Mucosa of descending colon (tissue), 3 donors: ENCODE measurements around the gene C10orf67. TPM values are rescaled to one million over a fixed set of nuclear protein-coding genes. Genes with fewer than 3 reads are reported as not detected.

ENCODE experiments used
- ATAC-seq: fragments of 200-7000 bp; cut with Tn5 transposase; one replicate; pipeline ENCODE4 v1.9.1; 2020; ENCODE audit warnings: mild to moderate bottlenecking, moderate library complexity
- DNase-seq, 3 donors: peaks; one replicate each; pipeline ENCODE4 v3.0.0-alpha.2; 2020
- H3K36me3 ChIP-seq: fragments of 200-600 bp; one replicate; pipeline ENCODE4 v1.8.0; 2021; ENCODE audit warnings: low read depth, mild to moderate bottlenecking
- H3K4me1 ChIP-seq: fragments of 200-600 bp; one replicate; pipeline ENCODE4 v1.8.0; 2021; ENCODE audit warnings: low read depth, mild to moderate bottlenecking
- H3K4me3 ChIP-seq: fragments of 200-600 bp; one replicate; pipeline ENCODE4 v1.8.0; 2021; ENCODE audit warnings: mild to moderate bottlenecking
- H3K9me3 ChIP-seq: fragments of 200-600 bp; one replicate; pipeline ENCODE4 v1.8.0; 2021; ENCODE audit warnings: mild to moderate bottlenecking
- intact Hi-C, 2 donors: fragments of 100-400 bp; cut with DNase I in 1 of 2; cut with micrococcal nuclease in 1 of 2; formaldehyde crosslinking; loops; one replicate each; pipeline versions ENCODE4 v1.11.0 to v1.11.1; 2022; cut with DNase I, micrococcal nuclease
- total RNA-seq, 3 donors: library from RNA; stranded (reverse); fragmentation: NEBNext Ultra II Directional in 2 of 3; extraction: Animal tissue kit (Norgen Biotek cat#: 25700) in 2 of 3; gene quantifications; one replicate each; pipeline versions ENCODE4 v1.2.1 to v1.2.4, GENCODE V29; 2021 to 2023
- TF ChIP-seq, protein P1 (sequence below): fragments of 200-600 bp; IDR thresholded peaks from one replicate; pipeline ENCODE4 v1.8.0; 2022; ENCODE audit warnings: antibody characterized with exemption, mild to moderate bottlenecking
- donor health status: DM: no; HTN: no; CAD: no; lungs with moderate emphysema.
- donor health status: DM: no; HTN: no; CAD: no.
- donor health status: DM: no; HTN: yes; CAD: no.

The C10orf67 gene
- total RNA-seq, 3 donors from 2014 or later = not detected

DNA sequence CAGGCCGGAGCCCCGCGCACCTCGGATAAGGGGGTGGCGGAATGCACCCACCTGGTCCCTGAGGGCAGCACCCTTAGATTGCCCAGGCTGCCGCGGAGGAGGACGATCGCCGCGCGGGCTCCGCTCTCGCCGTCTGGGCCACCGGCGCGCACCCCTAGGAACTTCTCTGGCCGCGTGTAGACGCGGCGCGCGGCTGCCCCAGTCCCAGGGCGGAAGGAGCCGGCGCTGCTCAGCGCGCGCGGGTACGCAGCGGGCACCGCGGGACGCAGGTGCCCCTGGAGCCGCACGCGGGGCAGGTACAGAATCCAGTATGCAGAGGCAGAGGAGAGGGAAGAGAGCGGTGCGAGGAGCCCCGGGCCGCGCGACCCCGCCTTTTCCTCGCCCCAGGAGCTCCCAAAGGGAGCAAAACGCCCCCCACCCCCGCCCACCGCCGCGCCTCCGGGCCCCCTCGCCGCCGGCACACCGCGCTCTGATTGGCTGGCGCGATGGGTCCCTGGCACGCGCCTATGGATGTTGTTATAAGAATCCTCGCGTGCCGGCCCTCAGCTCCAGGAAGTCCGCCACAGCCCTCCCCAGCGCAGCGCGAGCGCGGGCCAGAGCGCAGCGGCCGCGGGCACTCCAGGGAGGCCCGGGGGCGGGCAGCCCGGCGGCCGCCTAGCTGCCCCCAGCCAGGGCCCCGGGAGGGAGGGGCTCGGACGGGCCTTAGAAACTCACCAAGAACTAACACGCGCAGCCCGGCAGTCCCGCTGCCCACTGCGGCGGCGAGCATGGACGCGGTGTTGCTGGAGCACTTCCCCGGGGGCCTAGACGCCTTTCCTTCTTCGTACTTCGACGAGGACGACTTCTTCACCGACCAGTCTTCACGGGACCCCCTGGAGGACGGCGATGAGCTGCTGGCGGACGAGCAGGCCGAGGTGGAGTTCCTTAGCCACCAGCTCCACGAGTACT is 152.6 kb downstream of the C10orf67 start, which contains the start of gene PTF1A:
Gene PTF1A, plus strand, starts transcription at position 549 of the 948 bp plus-strand sequence. Its CDS starts 219 bp downstream, at position 768.
- peak; percentile 44 for ATAC-seq
- Histone ChIP-seq H3K4me3 (no peak within 1 kb of the TSS), H3K36me3 (no peaks in the 10 kb centered on the region), H3K4me1 (peaks cover 5% of the 10 kb centered on the region), H3K9me3 (no peaks in the 10 kb centered on the region)
- intact Hi-C loops = no loop called here
- DNase-seq = no peak
- TF ChIP-seq, protein P1, sequence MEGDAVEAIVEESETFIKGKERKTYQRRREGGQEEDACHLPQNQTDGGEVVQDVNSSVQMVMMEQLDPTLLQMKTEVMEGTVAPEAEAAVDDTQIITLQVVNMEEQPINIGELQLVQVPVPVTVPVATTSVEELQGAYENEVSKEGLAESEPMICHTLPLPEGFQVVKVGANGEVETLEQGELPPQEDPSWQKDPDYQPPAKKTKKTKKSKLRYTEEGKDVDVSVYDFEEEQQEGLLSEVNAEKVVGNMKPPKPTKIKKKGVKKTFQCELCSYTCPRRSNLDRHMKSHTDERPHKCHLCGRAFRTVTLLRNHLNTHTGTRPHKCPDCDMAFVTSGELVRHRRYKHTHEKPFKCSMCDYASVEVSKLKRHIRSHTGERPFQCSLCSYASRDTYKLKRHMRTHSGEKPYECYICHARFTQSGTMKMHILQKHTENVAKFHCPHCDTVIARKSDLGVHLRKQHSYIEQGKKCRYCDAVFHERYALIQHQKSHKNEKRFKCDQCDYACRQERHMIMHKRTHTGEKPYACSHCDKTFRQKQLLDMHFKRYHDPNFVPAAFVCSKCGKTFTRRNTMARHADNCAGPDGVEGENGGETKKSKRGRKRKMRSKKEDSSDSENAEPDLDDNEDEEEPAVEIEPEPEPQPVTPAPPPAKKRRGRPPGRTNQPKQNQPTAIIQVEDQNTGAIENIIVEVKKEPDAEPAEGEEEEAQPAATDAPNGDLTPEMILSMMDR = no peak

- ATAC-seq (no peak), DNase-seq (no peak)
- peaks cover 5% of the 10 kb centered on the region for H3K4me1 ChIP-seq
- TF ChIP-seq, protein P1 = no peak
- intact Hi-C loops = no loop called here
- no peaks in the 10 kb centered on the region for H3K9me3 ChIP-seq
- H3K4me3 ChIP-seq = no peak overlapping the region
- H3K36me3 ChIP-seq = no peaks in the 10 kb centered on the region
Observed at GRCh38 chr10:23190872-23191763, 153.5 kb downstream of the C10orf67 start.

GRCh38 chr10:23189024-23189423 is 155.6 kb downstream of the C10orf67 start:
- DNase-seq = no peak
- H3K4me3 ChIP-seq = no peak overlapping the region
- ATAC-seq = no peak
- H3K36me3 ChIP-seq = no peaks in the 10 kb centered on the region
- TF ChIP-seq, protein P1 = no peak
- intact Hi-C loops = no loop called here
- peaks cover 5% of the 10 kb centered on the region for H3K4me1 ChIP-seq
- no peaks in the 10 kb centered on the region for H3K9me3 ChIP-seq

- TF ChIP-seq, protein P1 = no peak
- intact Hi-C loops = no loop called here
Observed at GRCh38 chr10:23187155-23187554, 157.4 kb downstream of the C10orf67 start.

GRCh38 chr10:23186697-23187096 is 157.9 kb downstream of the C10orf67 start:
- TF ChIP-seq, protein P1 = no peak
- DNase-seq (no peak), ATAC-seq (peak; percentile 25)
- Histone ChIP-seq H3K4me3 (no peak overlapping the region), H3K9me3 (no peaks in the 10 kb centered on the region), H3K4me1 (no peaks in the 10 kb centered on the region), H3K36me3 (no peaks in the 10 kb centered on the region)
- intact Hi-C loops = no loop called here

More at GRCh38 chr10:23187155-23187554, 157.4 kb downstream of the C10orf67 start:
- H3K4me1 ChIP-seq = peaks cover under 1% of the 10 kb centered on the region
- H3K4me3 ChIP-seq = no peak overlapping the region
- DNase-seq = no peak
- H3K36me3 ChIP-seq = no peaks in the 10 kb centered on the region
- H3K9me3 ChIP-seq = no peaks in the 10 kb centered on the region
- no peak for ATAC-seq
